Loucy (cell line): ENCODE results near the gene PPP3CA.

Experiments
- EZH2phosphoT487 ChIP-seq: fragments of 200-600 bp; IDR thresholded peaks from 2 replicates; pipeline ENCODE4 v1.6.1; 2018; ENCODE audit warnings: antibody characterized with exemption, mild to moderate bottlenecking, moderate library complexity, borderline replicate concordance
- TF ChIP-seq, protein P1 (sequence below): fragments of 200-600 bp; sonication (generic); conservative IDR thresholded peaks from 2 replicates; pipeline ENCODE4 v1.5.1; 2014; ENCODE audit warnings: mild to moderate bottlenecking, antibody characterized with exemption, low read length

DNA sequence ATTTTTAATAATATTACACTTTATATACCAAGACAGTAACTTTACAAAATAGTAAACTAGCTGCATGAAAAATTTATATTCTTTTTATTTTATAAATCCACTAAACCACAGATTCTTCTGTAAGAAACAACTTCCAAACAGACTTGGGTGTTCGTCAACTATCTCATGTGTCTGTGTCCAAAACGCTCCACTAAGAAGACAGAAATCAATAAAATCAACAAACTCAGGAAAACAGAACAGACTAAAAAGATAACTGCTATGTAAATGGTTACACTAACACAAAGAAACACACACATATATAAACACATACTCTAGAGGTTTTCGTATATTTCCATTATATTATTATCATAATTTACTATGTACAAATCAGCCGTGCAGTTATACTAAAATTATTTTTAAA lies 158.4 kb downstream of the PPP3CA start:
- TF ChIP-seq, protein P1, sequence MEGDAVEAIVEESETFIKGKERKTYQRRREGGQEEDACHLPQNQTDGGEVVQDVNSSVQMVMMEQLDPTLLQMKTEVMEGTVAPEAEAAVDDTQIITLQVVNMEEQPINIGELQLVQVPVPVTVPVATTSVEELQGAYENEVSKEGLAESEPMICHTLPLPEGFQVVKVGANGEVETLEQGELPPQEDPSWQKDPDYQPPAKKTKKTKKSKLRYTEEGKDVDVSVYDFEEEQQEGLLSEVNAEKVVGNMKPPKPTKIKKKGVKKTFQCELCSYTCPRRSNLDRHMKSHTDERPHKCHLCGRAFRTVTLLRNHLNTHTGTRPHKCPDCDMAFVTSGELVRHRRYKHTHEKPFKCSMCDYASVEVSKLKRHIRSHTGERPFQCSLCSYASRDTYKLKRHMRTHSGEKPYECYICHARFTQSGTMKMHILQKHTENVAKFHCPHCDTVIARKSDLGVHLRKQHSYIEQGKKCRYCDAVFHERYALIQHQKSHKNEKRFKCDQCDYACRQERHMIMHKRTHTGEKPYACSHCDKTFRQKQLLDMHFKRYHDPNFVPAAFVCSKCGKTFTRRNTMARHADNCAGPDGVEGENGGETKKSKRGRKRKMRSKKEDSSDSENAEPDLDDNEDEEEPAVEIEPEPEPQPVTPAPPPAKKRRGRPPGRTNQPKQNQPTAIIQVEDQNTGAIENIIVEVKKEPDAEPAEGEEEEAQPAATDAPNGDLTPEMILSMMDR = no peak
- no peak for TF ChIP-seq EZH2phosphoT487
